IMR-90 (cell line): ENCODE results near the gene AKAP9.

Experiments used
- CTCF ChIP-seq: conservative IDR thresholded peaks from 2 replicates; pipeline ENCODE4 v1.5.1; 2012; ENCODE audit warnings: mild to moderate bottlenecking, low read depth, low read length, improper control_type of control experiment
- POLR2A ChIP-seq: IDR thresholded peaks from 2 replicates; pipeline ENCODE4 v1.6.1; 2012; ENCODE audit warnings: mild to moderate bottlenecking, low read depth, low read length
- RAD21 ChIP-seq: IDR thresholded peaks from 2 replicates; pipeline ENCODE4 v1.6.1; 2012; ENCODE audit warnings: low read length, improper control_type of control experiment

- no peak for TF ChIP-seq CTCF
- no peak for TF ChIP-seq POLR2A
- TF ChIP-seq RAD21 = no peak
These were observed 17.2 kb downstream of the AKAP9 start for GRCh38 chr7:91957823-91958222.
